ENCODE measurements around the gene FFAR1. TPM values are rescaled to one million over a fixed set of nuclear protein-coding genes. Genes with fewer than 3 reads are reported as not detected.
A peak's percentile ranks its signal among the peaks of the same experiment; 100 is the strongest.

FFAR1 gene
- polyA plus RNA-seq, 3 donors = 0.22 to 0.30 (median 0.28) TPM

- no peak for DNase-seq (ENCODE audit: low read depth in 3 of 3, low spot score in 2 of 3)
These were observed 6.7 kb upstream of the FFAR1 start for GRCh38 chr19:35341006-35341405.

GRCh38 chr19:35341565-35342225 is 6.0 kb upstream of the FFAR1 start:
- DNase-seq (ENCODE audit: low read depth in 3 of 3, low spot score in 2 of 3) = no peak

- no peak for DNase-seq (ENCODE audit: low read depth in 3 of 3, low spot score in 2 of 3)
These were observed 5.3 kb upstream of the FFAR1 start for GRCh38 chr19:35342430-35342829.

- DNase-seq (ENCODE audit: low read depth in 3 of 3, low spot score in 2 of 3) = no peak
These were observed 3.1 kb upstream of the FFAR1 start for GRCh38 chr19:35344511-35345031.

- no peak for DNase-seq (ENCODE audit: low read depth in 3 of 3, low spot score in 2 of 3)
These were observed 2.0 kb upstream of the FFAR1 start for GRCh38 chr19:35345671-35346111.

GRCh38 chr19:35346193-35347052 is 1.3 kb upstream of the FFAR1 start:
- DNase-seq (ENCODE audit: low read depth in 3 of 3, low spot score in 2 of 3) = no peak

- DNase-seq (ENCODE audit: low read depth in 3 of 3, low spot score in 2 of 3) = no peak
These were observed 212 bp downstream of the FFAR1 start for GRCh38 chr19:35347930-35348298.

GRCh38 chr19:35348911-35349611 is 1.4 kb downstream of the FFAR1 start:
- DNase-seq (ENCODE audit: low read depth in 3 of 3, low spot score in 2 of 3) = no peak

- DNase-seq (ENCODE audit: low read depth in 3 of 3, low spot score in 2 of 3) = no peak
These were observed 2.2 kb downstream of the FFAR1 start for GRCh38 chr19:35349614-35350521.

GRCh38 chr19:35350591-35350990 is 2.9 kb downstream of the FFAR1 start:
- DNase-seq (ENCODE audit: low read depth in 3 of 3, low spot score in 2 of 3) = peak in 1 of 3 donors; percentile 32

- no peak for DNase-seq (ENCODE audit: low read depth in 3 of 3, low spot score in 2 of 3)
These were observed 3.9 kb downstream of the FFAR1 start for GRCh38 chr19:35351411-35352176.

- no peak for DNase-seq (ENCODE audit: low read depth in 3 of 3, low spot score in 2 of 3)
These were observed 4.4 kb downstream of the FFAR1 start for GRCh38 chr19:35352177-35352447.

GRCh38 chr19:35352448-35353304 is 5.0 kb downstream of the FFAR1 start:
- DNase-seq (ENCODE audit: low read depth in 3 of 3, low spot score in 2 of 3) = peak; percentile 50 to 62 (median 53)

GRCh38 chr19:35353635-35354034 is 5.9 kb downstream of the FFAR1 start:
- DNase-seq (ENCODE audit: low read depth in 3 of 3, low spot score in 2 of 3) = no peak

GRCh38 chr19:35354898-35355297 is 7.2 kb downstream of the FFAR1 start:
- DNase-seq (ENCODE audit: low read depth in 3 of 3, low spot score in 2 of 3) = no peak

GRCh38 chr19:35355791-35356460 is 8.2 kb downstream of the FFAR1 start:
- DNase-seq (ENCODE audit: low read depth in 3 of 3, low spot score in 2 of 3) = no peak

- DNase-seq (ENCODE audit: low read depth in 3 of 3, low spot score in 2 of 3) = no peak
These were observed 10.3 kb downstream of the FFAR1 start, which contains the start of gene FFAR3 for GRCh38 chr19:35357867-35358573. FFAR3 (plus strand) TSS chr19:35358460; CDS start chr19:35358891, 431 bp downstream.
